Skeletal muscle tissue (tissue), 4 donors: Measurements from ENCODE around the gene NIPBL. TPM values are rescaled to one million over a fixed set of nuclear protein-coding genes. Genes with fewer than 3 reads are reported as not detected.

Experiments
- H3K27ac ChIP-seq: one replicate; pipeline ENCODE4 v1.7.0; 2013; ENCODE audit warnings: mild to moderate bottlenecking, low read depth, low read length, inconsistent platforms
- H3K27me3 ChIP-seq, 3 donors: one replicate each; pipeline ENCODE4 v1.7.0; 2013; ENCODE audit warnings: low read length in 3 of 3; ENCODE audit not compliant: control insufficient read depth in 3 of 3, insufficient read depth in 3 of 3
- H3K36me3 ChIP-seq, 3 donors: one replicate each; pipeline ENCODE4 v1.7.0; 2013; ENCODE audit warnings: low read length in 3 of 3; ENCODE audit not compliant: control insufficient read depth in 3 of 3, insufficient read depth in 3 of 3
- H3K4me1 ChIP-seq, 3 donors: one replicate each; pipeline ENCODE4 v1.7.0; 2013; ENCODE audit warnings: low read length in 3 of 3, mild to moderate bottlenecking in 3 of 3; ENCODE audit not compliant: control insufficient read depth in 3 of 3, insufficient read depth in 3 of 3
- H3K4me3 ChIP-seq, 3 donors: one replicate each; pipeline ENCODE4 v1.7.0; 2013; ENCODE audit warnings: low read length in 3 of 3
- H3K9ac ChIP-seq, 3 donors: one replicate each; pipeline ENCODE4 v1.7.0; 2013; ENCODE audit warnings: low read length in 3 of 3, mild to moderate bottlenecking in 3 of 3, moderate library complexity in 2 of 3, low read depth in 1 of 3
- H3K9me3 ChIP-seq, 3 donors: one replicate each; pipeline ENCODE4 v1.7.0; 2013; ENCODE audit warnings: low read length in 3 of 3; ENCODE audit not compliant: control insufficient read depth in 3 of 3
- total RNA-seq: library from RNA; depleted of rRNA; stranded (reverse); fragments of >200 nt; gene quantifications from one replicate; pipeline ENCODE4 v1.2.3, GENCODE V29; 2014
- donor health status: Osteomylitis.

NIPBL gene
- total RNA-seq, 1 donor from 2014 or later: 36.5 TPM

- Histone ChIP-seq H3K4me3 (no peak overlapping the region), H3K9ac (no peak overlapping the region), H3K27ac (no peak overlapping the region), H3K4me1 (no peaks in the 10 kb centered on the region), H3K9me3 (no peaks in the 10 kb centered on the region), H3K36me3 (no peaks in the 10 kb centered on the region), H3K27me3 (no peaks in the 10 kb centered on the region)
These were observed 22.0 kb upstream of the NIPBL start for GRCh38 chr5:36854402-36855140.

- H3K9me3 ChIP-seq: no peaks in the 10 kb centered on the region
- H3K4me3 ChIP-seq: no peak overlapping the region
- H3K9ac ChIP-seq: no peak overlapping the region
- H3K27ac ChIP-seq: no peak overlapping the region
- H3K27me3 ChIP-seq: no peaks in the 10 kb centered on the region
- H3K36me3 ChIP-seq: no peaks in the 10 kb centered on the region
- H3K4me1 ChIP-seq: no peaks in the 10 kb centered on the region
These were observed 21.5 kb upstream of the NIPBL start for GRCh38 chr5:36855141-36855495.

- Histone ChIP-seq H3K27ac (no peak overlapping the region), H3K4me1 (no peaks in the 10 kb centered on the region), H3K9me3 (no peaks in the 10 kb centered on the region), H3K36me3 (no peaks in the 10 kb centered on the region), H3K27me3 (no peaks in the 10 kb centered on the region), H3K9ac (no peak overlapping the region), H3K4me3 (no peak overlapping the region)
These were observed 14.7 kb upstream of the NIPBL start for GRCh38 chr5:36861871-36862270.

GRCh38 chr5:36870399-36871040 is 6.0 kb upstream of the NIPBL start:
- Histone ChIP-seq H3K9me3 (no peaks in the 10 kb centered on the region), H3K9ac (no peak overlapping the region), H3K4me1 (peaks cover 3 to 14% (median 4%) of the 10 kb centered on the region in 3 donors), H3K27me3 (no peaks in the 10 kb centered on the region), H3K4me3 (no peak overlapping the region), H3K27ac (no peak overlapping the region), H3K36me3 (no peaks in the 10 kb centered on the region)

GRCh38 chr5:36874465-36874864 is 2.1 kb upstream of the NIPBL start:
- peaks cover 4 to 24% (median 12%) of the 10 kb centered on the region in 3 donors for H3K4me1 ChIP-seq
- H3K9me3 ChIP-seq: no peaks in the 10 kb centered on the region
- H3K27ac ChIP-seq: peak overlapping the region; percentile 98

GRCh38 chr5:36875051-36875789 is 1.3 kb upstream of the NIPBL start:
- H3K4me1 ChIP-seq: peaks cover 4 to 29% (median 12%) of the 10 kb centered on the region in 3 donors
- H3K4me3 ChIP-seq: peak overlapping the region; percentile 92 to 99 (median 95)

More at GRCh38 chr5:36874465-36874864, 2.1 kb upstream of the NIPBL start:
- Histone ChIP-seq H3K36me3 (no peaks in the 10 kb centered on the region), H3K27me3 (no peaks in the 10 kb centered on the region), H3K9ac (peak overlapping the region in 2 of 3 donors; percentile 95 to 97), H3K4me3 (peak overlapping the region; percentile 92 to 99 (median 95))

GRCh38 chr5:36875790-36876298 is 725 bp upstream of the NIPBL start:
- Histone ChIP-seq H3K4me1 (peaks cover 8 to 29% (median 13%) of the 10 kb centered on the region in 3 donors), H3K4me3 (peak overlapping the region; percentile 92 to 99 (median 95)), H3K9ac (peak overlapping the region; percentile 95 to 97 (median 97)), H3K9me3 (no peaks in the 10 kb centered on the region), H3K27me3 (no peaks in the 10 kb centered on the region), H3K27ac (peak overlapping the region; percentile 98), H3K36me3 (no peaks in the 10 kb centered on the region)

More at GRCh38 chr5:36875051-36875789, 1.3 kb upstream of the NIPBL start:
- H3K9ac ChIP-seq: peak overlapping the region; percentile 95 to 97 (median 97)
- peak overlapping the region; percentile 98 for H3K27ac ChIP-seq
- H3K36me3 ChIP-seq: no peaks in the 10 kb centered on the region
- H3K9me3 ChIP-seq: no peaks in the 10 kb centered on the region
- no peaks in the 10 kb centered on the region for H3K27me3 ChIP-seq

GRCh38 chr5:36876965-36877666 is 547 bp downstream of the NIPBL start:
- Histone ChIP-seq H3K4me3 (peak overlapping the region; percentile 84 to 92 (median 87)), H3K4me1 (peaks cover 10 to 35% (median 17%) of the 10 kb centered on the region in 3 donors), H3K27me3 (no peaks in the 10 kb centered on the region), H3K27ac (peak overlapping the region; percentile 98), H3K9ac (peak overlapping the region; percentile 88 to 95 (median 94)), H3K9me3 (no peaks in the 10 kb centered on the region), H3K36me3 (no peaks in the 10 kb centered on the region)

- H3K4me1 ChIP-seq: peaks cover 10 to 36% (median 17%) of the 10 kb centered on the region in 3 donors
- no peaks in the 10 kb centered on the region for H3K36me3 ChIP-seq
- H3K9ac ChIP-seq: peak overlapping the region; percentile 88 to 95 (median 94)
- peak overlapping the region; percentile 84 to 92 (median 87) for H3K4me3 ChIP-seq
- H3K27ac ChIP-seq: peak overlapping the region; percentile 98
- no peaks in the 10 kb centered on the region for H3K27me3 ChIP-seq
- no peaks in the 10 kb centered on the region for H3K9me3 ChIP-seq
These were observed 1.3 kb downstream of the NIPBL start for GRCh38 chr5:36877667-36878391.
